K562 (cell line): ENCODE results near the gene ABLIM2. TPM values are rescaled to one million over a fixed set of nuclear protein-coding genes. Genes with fewer than 3 reads are reported as not detected.

Experiments
- ATAC-seq: fragments of 200-7000 bp; cut with Tn5 transposase; 3 replicates; pipeline ENCODE4 v1.9.1; 2020; ENCODE audit warnings: moderate library complexity
- BruUV-seq: library from RNA; stranded (reverse); fragments of 400-500 nt; replicated peaks from 2 replicates; lab custom pipeline; 2021; lab: Mats Ljungman, UMichigan
- CTCF ChIA-PET: fragments of 300-600 bp; formaldehyde crosslinking; extraction: SDS; loops from one replicate; lab custom pipeline; 2021; ENCODE audit warnings: low intra/inter-chr PET ratio; lab: Yijun Ruan, JAX
- POLR2A ChIA-PET: fragments of 300-600, 350-650 bp; sonication (Branson Sonifier 250); formaldehyde crosslinking; extraction: SDS; loops from one replicate; lab custom pipeline; 2021; ENCODE audit warnings: antibody characterized with exemption, inconsistent platforms; lab: Yijun Ruan, JAX
- DNase-seq, 4 experiments: peaks; one replicate each; pipeline versions ENCODE4 v3.0.0 to v3.0.0-alpha.2; 2011 to 2018; ENCODE audit warnings: low spot score in 3 of 4, mixed read lengths in 3 of 4; ENCODE audit errors: extremely low read depth in 1 of 4
- FAIRE-seq: peaks from 2 replicates; lab custom pipeline; 2011; peaks lifted over from hg19 to GRCh38; lab: Jason Lieb, UNC
- H2AFZ ChIP-seq: 2 replicates; pipeline ENCODE4 v1.6.0; 2011; ENCODE audit warnings: low read depth, low read length, control low read depth, inconsistent platforms
- H3K27ac ChIP-seq: fragments of 200-600 bp; 3 replicates; pipeline ENCODE4 v1.8.0; 2011; ENCODE audit warnings: low read depth, mild to moderate bottlenecking, control low read depth, inconsistent platforms, low read length, moderate library complexity, mixed read lengths; ENCODE audit errors: extremely low read depth
- H3K27me3 ChIP-seq, 2 experiments: fragments of 300-600 bp in 1 of 2; 2 replicates in 1 of 2; 3 replicates in 1 of 2; pipeline versions ENCODE4 v1.6.0 to v1.8.0; 2011; ENCODE audit warnings: inconsistent platforms in 2 of 2, low read length in 2 of 2, mild to moderate bottlenecking in 1 of 2, mixed read lengths in 1 of 2, moderate library complexity in 1 of 2; ENCODE audit not compliant: control insufficient read depth in 2 of 2, insufficient read depth in 2 of 2
- H3K36me3 ChIP-seq: fragments of 300-600 bp; 3 replicates; pipeline ENCODE4 v1.8.0; 2011; ENCODE audit warnings: mild to moderate bottlenecking, low read length, inconsistent platforms; ENCODE audit not compliant: control insufficient read depth, insufficient read depth
- H3K4me1 ChIP-seq, 2 experiments: fragments of 200-600 bp in 1 of 2; replicated peaks in 1 of 2; 2 replicates in 1 of 2; 3 replicates in 1 of 2; pipeline versions ENCODE4 v1.5.1 to v1.8.0; 2011; ENCODE audit warnings: inconsistent platforms in 2 of 2, low read length in 2 of 2, mild to moderate bottlenecking in 1 of 2, mixed read lengths in 1 of 2, moderate library complexity in 1 of 2; ENCODE audit not compliant: control insufficient read depth in 2 of 2, insufficient read depth in 2 of 2
- H3K4me2 ChIP-seq: 2 replicates; pipeline ENCODE4 v1.6.1; 2011; ENCODE audit warnings: low read length, control low read depth, inconsistent platforms, mixed read lengths; ENCODE audit not compliant: insufficient read depth
- H3K4me3 ChIP-seq: fragments of 200-600 bp; sonication (generic), shearing (Covaris generic); 2 replicates; pipeline ENCODE4 v1.5.1; 2016; ENCODE audit warnings: control low read depth, inconsistent platforms
- H3K79me2 ChIP-seq: fragments of 200-600 bp; 3 replicates; pipeline ENCODE4 v1.8.0; 2011; ENCODE audit warnings: low read length, inconsistent platforms; ENCODE audit not compliant: control insufficient read depth, insufficient read depth
- H3K9ac ChIP-seq, 2 experiments: 2 replicates each; pipeline versions ENCODE4 v1.6.0 to v1.6.1; 2011; ENCODE audit warnings: low read depth in 2 of 2, low read length in 2 of 2, control low read depth in 1 of 2, inconsistent platforms in 1 of 2, mild to moderate bottlenecking in 1 of 2, mixed read lengths in 1 of 2; ENCODE audit not compliant: insufficient read depth in 1 of 2
- H3K9me1 ChIP-seq: one replicate; pipeline ENCODE4 v1.6.0; 2011; ENCODE audit warnings: inconsistent platforms, mild to moderate bottlenecking, low read length, moderate library complexity; ENCODE audit not compliant: control insufficient read depth, insufficient read depth
- H3K9me3 ChIP-seq: replicated peaks from 2 replicates; pipeline ENCODE4 v1.5.1; 2011; ENCODE audit warnings: low read depth, low read length, inconsistent platforms; ENCODE audit not compliant: control insufficient read depth, insufficient read depth
- H4K20me1 ChIP-seq: replicated peaks from 2 replicates; pipeline ENCODE4 v1.6.1; 2011; ENCODE audit warnings: low read length, inconsistent platforms, mixed read lengths; ENCODE audit not compliant: control insufficient read depth, insufficient read depth
- FOXA3 ChIP-seq, 2 experiments: fragments of 450-650 bp in 1 of 2; sonication (generic) in 1 of 2; formaldehyde crosslinking; IDR thresholded peaks in 1 of 2; conservative IDR thresholded peaks in 1 of 2; 2 replicates each; pipeline versions ENCODE4 v1.4.0 to v1.8.0; 2020 to 2022; ENCODE audit warnings: mild to moderate bottlenecking in 2 of 2, missing genetic modification reagents in 1 of 2
- GTF3C2 ChIP-seq: IDR thresholded peaks from 3 replicates; pipeline ENCODE4 v1.6.1; 2011; ENCODE audit warnings: borderline replicate concordance, mild to moderate bottlenecking, moderate library complexity; ENCODE audit not compliant: insufficient read length; ENCODE audit errors: extremely low read depth
- NFE2L1 ChIP-seq: fragments of 450-650 bp; IDR thresholded peaks from 2 replicates; pipeline ENCODE4 v1.6.1; 2016; ENCODE audit warnings: missing genetic modification characterization, low read depth, mild to moderate bottlenecking, missing compliant biosample characterization, moderate library complexity, borderline replicate concordance
- NR1H2 ChIP-seq: sonication (generic); formaldehyde crosslinking; IDR thresholded peaks from 2 replicates; pipeline ENCODE4 v1.4.0; 2020; ENCODE audit warnings: mild to moderate bottlenecking, missing genetic modification reagents
- TEAD4 ChIP-seq, 2 experiments: sonication (generic) in 1 of 2; formaldehyde crosslinking in 1 of 2; IDR thresholded peaks; 2 replicates each; pipeline versions ENCODE4 v1.6.1 to v1.8.0; 2012 to 2022; ENCODE audit warnings: borderline replicate concordance in 1 of 2, inconsistent platforms in 1 of 2, low read length in 1 of 2, mild to moderate bottlenecking in 1 of 2, missing genetic modification reagents in 1 of 2
- YY1 ChIP-seq, 3 experiments: IDR thresholded peaks; 2 replicates each; pipeline ENCODE4 v1.6.1; 2011; ENCODE audit warnings: low read length in 2 of 3, mild to moderate bottlenecking in 2 of 3, moderate library complexity in 2 of 3, borderline replicate concordance in 1 of 3, control low read depth in 1 of 3, low read depth in 1 of 3; ENCODE audit not compliant: insufficient read depth in 3 of 3, insufficient replicate concordance in 2 of 3, control insufficient read depth in 1 of 3, insufficient read length in 1 of 3; ENCODE audit errors: extremely low read depth in 1 of 3
- WGBS: fragments of 100-300 bp; shearing (Covaris generic); methylation state at CpG from one replicate; pipeline ENCODE4 v1.1.6; 2016; ENCODE audit warnings: low coverage, mixed read lengths; ENCODE audit not compliant: insufficient coverage; ENCODE audit errors: missing lambda C conversion rate; 5-methylcytosine and 5-hydroxymethylcytosine counted together
- in situ Hi-C: fragments of 300-500 bp; cut with MboI; formaldehyde crosslinking; loops from 4 replicates; pipeline ENCODE4 v1.15.0; 2018; ENCODE audit warnings: inconsistent platforms, mixed read lengths
- intact Hi-C: fragments of 100-400 bp; cut with micrococcal nuclease; formaldehyde crosslinking; loops from 2 replicates; pipeline ENCODE4 v1.14.2; 2022
- polyA plus RNA-seq, 8 experiments: library from polyadenylated mRNA; depleted of rRNA in 4 of 8; stranded (reverse) in 5 of 8; unstranded in 3 of 8; fragments of >200 nt; fragmentation: Nextera tagmentation in 2 of 8; fragmentation: Illumina TruSeq in 1 of 8; extraction: Ambion mirVana in 2 of 8; extraction: Trizol in 1 of 8; gene quantifications; 2 replicates each; pipeline versions ENCODE4 v1.2.1 to v1.2.3, GENCODE V29; 2011 to 2014; ENCODE audit warnings: inconsistent platforms in 1 of 8, missing spikeins in 1 of 8
- total RNA-seq, 7 experiments: library from RNA; depleted of rRNA in 6 of 7; stranded (reverse); fragments of >200 nt in 6 of 7; fragmentation: Illumina TruSeq in 2 of 7; extraction: Trizol in 2 of 7; gene quantifications; 2 replicates each; pipeline versions ENCODE4 v1.2.1 to v1.2.3, GENCODE V29; 2011 to 2021; ENCODE audit warnings: low replicate concordance in 1 of 7
- TF ChIP-seq, protein P1 (sequence below): sonication (generic); formaldehyde crosslinking; IDR thresholded peaks from 2 replicates; pipeline ENCODE4 v1.8.1; 2023; ENCODE audit warnings: mild to moderate bottlenecking, missing genetic modification reagents

Gene ABLIM2
- total and polyA plus RNA-seq, 9 of the 15 experiments (the other 6 are each of a cell fraction or from before 2014, with no cell fraction given) = not detected

- TF ChIP-seq, protein P1, sequence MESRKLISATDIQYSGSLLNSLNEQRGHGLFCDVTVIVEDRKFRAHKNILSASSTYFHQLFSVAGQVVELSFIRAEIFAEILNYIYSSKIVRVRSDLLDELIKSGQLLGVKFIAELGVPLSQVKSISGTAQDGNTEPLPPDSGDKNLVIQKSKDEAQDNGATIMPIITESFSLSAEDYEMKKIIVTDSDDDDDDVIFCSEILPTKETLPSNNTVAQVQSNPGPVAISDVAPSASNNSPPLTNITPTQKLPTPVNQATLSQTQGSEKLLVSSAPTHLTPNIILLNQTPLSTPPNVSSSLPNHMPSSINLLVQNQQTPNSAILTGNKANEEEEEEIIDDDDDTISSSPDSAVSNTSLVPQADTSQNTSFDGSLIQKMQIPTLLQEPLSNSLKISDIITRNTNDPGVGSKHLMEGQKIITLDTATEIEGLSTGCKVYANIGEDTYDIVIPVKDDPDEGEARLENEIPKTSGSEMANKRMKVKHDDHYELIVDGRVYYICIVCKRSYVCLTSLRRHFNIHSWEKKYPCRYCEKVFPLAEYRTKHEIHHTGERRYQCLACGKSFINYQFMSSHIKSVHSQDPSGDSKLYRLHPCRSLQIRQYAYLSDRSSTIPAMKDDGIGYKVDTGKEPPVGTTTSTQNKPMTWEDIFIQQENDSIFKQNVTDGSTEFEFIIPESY = no peak
- TF ChIP-seq NR1H2 (CRISPR knock-in tag) = no peak
- TF ChIP-seq FOXA3 (CRISPR knock-in tag; conservative IDR thresholded peaks at IDR 0.05 in 1 of 2, IDR thresholded peaks at IDR 0.05 in 1 of 2) = no peak
- no peak for TF ChIP-seq TEAD4 (IDR thresholded peaks at IDR 0.05; ENCODE audit: low read length)
- TF ChIP-seq TEAD4 (CRISPR knock-in tag; IDR thresholded peaks at IDR 0.05; ENCODE audit: borderline replicate concordance) = no peak
- TF ChIP-seq NFE2L1 (tag) = no peak
Measured at GRCh38 chr4:8071766-8072165, 86.8 kb downstream of the ABLIM2 start (continued).

DNA sequence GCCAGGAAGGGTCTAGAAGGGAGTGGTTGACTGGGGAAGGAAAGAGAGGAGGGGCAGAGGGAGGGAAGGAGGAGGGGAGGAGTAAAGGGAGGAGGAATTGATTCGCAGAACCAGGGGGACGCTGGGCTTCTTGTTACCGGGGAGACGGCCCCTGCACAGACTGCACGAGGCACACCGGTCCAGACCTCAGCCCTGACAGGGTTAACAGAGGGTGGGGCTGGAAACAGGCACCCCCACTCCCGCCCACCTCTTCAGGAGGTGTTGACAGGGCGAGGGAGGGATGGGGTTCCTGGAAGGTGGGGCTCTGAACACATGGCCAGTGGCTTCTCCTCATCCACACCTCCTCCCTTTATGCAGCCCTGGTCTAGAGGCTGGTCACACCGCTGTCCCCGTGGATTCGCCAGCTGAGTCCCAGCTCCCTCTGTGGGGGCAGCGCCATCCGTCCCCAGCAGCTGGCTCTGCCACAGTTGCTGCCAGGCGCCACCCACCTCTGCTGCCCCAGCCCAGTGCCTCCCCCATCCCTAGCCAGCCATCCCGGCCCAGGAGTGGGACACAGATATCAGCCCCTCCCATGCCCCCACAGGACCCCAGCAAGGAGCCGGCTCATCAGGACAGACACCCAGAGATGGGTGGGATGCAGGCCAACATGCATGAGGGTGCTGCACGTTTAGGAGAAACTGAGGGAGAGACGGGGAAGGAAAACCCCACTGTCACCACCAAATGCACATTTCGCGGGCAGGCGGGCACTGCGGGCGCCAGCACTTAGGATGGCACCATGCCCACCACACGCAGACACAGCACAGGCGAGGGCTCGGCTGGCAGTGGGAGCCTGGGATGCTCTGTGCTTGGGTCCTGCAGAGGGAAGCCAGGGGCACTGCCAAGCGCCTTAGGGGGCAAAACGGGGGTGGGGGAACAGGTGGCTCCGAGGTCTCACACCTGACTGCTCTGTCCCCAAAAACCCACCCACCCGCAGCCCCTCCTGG lies 87.6 kb downstream of the ABLIM2 start:
- Histone ChIP-seq H3K9ac (no peak overlapping the region), H3K36me3 (no peaks in the 10 kb centered on the region), H3K27me3 (peaks cover 0 to 71% of the 10 kb centered on the region in 2 experiments), H3K9me1 (no peaks in the 10 kb centered on the region), H3K4me2 (no peak overlapping the region), H4K20me1 (no peaks in the 10 kb centered on the region; the same call in 1 of the 2 replicates), H2AFZ (no peak overlapping the region), H3K27ac (no peak overlapping the region), H3K79me2 (no peaks in the 10 kb centered on the region)
- intact Hi-C loops = no loop called here
- FAIRE-seq (no peak), DNase-seq (no peak), ATAC-seq (no peak; the same call in 2 of the 3 replicates)
- BruUV-seq = no TSS peak
- POLR2A ChIA-PET = interaction anchor here (0.6 kb wide), 1 partner anchor 216 kb away, joined by 5 read pairs; no protein-coding TSS in a partner anchor
- no peak for TF ChIP-seq GTF3C2
- no peak for TF ChIP-seq YY1 (IDR thresholded peaks at IDR 0.05; ENCODE audit: borderline replicate concordance in 1 of 3, control insufficient read depth in 1 of 3, extremely low read depth in 1 of 3, insufficient read depth in 3 of 3, insufficient read length in 1 of 3, insufficient replicate concordance in 2 of 3, low read depth in 1 of 3, low read length in 2 of 3)
- TF ChIP-seq, all 486 proteins: peak for 0
- in situ Hi-C loops = no loop called here
- WGBS = 0% methylated on average over 19 of the region's 30 CpGs
- Histone ChIP-seq H3K4me3 (no peak overlapping the region), H3K9me3 (no peaks in the 10 kb centered on the region), H3K4me1 (no peaks in the 10 kb centered on the region)
- CTCF ChIA-PET = no interaction called here
